ENCODE measurements around the gene ITGA8. TPM values are rescaled to one million over a fixed set of nuclear protein-coding genes. Genes with fewer than 3 reads are reported as not detected.
A peak's percentile ranks its signal among the peaks of the same experiment; 100 is the strongest.

ITGA8 gene
- polyA plus RNA-seq, 1 experiment = 0.25 TPM

DNA sequence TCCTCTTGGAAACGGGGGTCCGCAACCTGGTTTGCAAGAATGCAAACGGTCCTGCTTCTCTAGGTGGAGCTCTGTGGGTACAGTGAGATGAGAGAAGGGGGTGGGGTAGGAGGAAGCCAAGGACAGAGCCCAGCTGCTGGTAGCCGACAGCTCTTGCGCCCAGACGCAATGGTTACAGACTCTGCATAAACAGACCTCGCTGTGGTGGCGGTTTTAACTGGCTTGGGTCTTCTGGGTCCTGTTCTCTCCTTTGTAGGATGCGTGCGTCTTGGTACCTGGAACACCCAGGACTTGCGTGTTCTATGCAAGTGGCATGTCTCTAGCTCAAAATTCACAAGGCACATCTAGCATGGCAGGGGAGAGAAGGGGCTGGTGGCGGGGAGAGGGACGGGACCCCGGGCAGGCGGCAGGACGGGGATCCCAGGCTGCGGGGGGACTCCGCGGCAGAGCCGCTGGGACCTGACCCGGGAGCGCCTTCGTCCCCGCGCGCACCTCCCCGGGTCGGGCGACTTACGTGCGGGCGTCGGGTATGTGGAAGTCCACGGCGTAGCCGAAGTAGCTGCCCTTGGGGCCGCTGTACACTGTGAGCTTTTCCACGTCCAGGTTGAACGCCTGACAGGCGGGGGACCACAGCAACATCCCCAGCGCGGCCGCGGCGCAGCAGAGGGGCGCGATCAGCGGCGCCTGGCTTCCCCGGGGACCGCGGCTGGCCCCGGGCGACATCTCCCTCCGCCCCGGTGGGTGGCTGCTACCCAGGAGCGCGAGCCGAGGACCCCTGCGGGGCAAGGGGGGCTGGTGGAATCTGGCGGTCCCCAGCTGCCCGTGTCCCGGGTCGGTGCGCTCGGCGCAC is 448 bp downstream of the ITGA8 start:
- H3K4me3 ChIP-seq (ENCODE audit: low read depth, low read length) = no peak overlapping the region
- H3K9me3 ChIP-seq (ENCODE audit: control insufficient read depth, insufficient read depth, low read length) = no peaks in the 10 kb centered on the region
- no peak overlapping the region for H3K27ac ChIP-seq (ENCODE audit: low read depth, low read length)
- TF ChIP-seq, protein P1, sequence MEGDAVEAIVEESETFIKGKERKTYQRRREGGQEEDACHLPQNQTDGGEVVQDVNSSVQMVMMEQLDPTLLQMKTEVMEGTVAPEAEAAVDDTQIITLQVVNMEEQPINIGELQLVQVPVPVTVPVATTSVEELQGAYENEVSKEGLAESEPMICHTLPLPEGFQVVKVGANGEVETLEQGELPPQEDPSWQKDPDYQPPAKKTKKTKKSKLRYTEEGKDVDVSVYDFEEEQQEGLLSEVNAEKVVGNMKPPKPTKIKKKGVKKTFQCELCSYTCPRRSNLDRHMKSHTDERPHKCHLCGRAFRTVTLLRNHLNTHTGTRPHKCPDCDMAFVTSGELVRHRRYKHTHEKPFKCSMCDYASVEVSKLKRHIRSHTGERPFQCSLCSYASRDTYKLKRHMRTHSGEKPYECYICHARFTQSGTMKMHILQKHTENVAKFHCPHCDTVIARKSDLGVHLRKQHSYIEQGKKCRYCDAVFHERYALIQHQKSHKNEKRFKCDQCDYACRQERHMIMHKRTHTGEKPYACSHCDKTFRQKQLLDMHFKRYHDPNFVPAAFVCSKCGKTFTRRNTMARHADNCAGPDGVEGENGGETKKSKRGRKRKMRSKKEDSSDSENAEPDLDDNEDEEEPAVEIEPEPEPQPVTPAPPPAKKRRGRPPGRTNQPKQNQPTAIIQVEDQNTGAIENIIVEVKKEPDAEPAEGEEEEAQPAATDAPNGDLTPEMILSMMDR (IDR thresholded peaks at IDR 0.05; ENCODE audit: low read depth, low read length) = no peak
- DNase-seq (ENCODE audit: low read depth, low spot score) = no peak
- peaks cover 40% of the 10 kb centered on the region for H3K27me3 ChIP-seq (ENCODE audit: control insufficient read depth, insufficient read depth, low read length)
- CTCF ChIA-PET = interaction anchor here (0.6 to 2.3 kb wide), 10 partner anchors 72 to 572 kb away, joined by 3 to 13 read pairs (median 4); no protein-coding TSS in a partner anchor
- POLR2A ChIA-PET = interaction anchor here (0.6 kb wide), 1 partner anchor 647 kb away, joined by 3 read pairs; no protein-coding TSS in a partner anchor

DNA sequence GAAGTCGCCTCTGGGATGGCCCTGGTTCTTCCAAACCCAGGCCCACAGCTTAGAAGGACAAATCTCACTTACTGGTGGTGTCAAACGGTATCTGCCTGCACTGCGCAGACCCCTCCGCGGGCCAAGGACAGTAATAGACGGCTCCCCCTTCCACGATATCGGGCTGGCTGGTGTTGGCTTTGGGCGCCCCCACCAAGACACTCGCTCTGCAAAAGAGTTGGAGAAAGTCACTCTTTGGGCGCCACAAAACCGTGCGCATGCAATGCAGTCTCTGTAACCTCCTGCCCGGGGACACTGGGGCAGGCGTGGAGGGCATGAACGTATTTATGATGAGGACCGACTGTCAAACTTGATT is 1.1 kb downstream of the ITGA8 start:
- TF ChIP-seq, protein P1 (IDR thresholded peaks at IDR 0.05; ENCODE audit: low read depth, low read length) = no peak
- Histone ChIP-seq H3K9me3 (ENCODE audit: control insufficient read depth, insufficient read depth, low read length) (no peaks in the 10 kb centered on the region), H3K4me3 (ENCODE audit: low read depth, low read length) (no peak overlapping the region), H3K27ac (ENCODE audit: low read depth, low read length) (no peak overlapping the region), H3K27me3 (ENCODE audit: control insufficient read depth, insufficient read depth, low read length) (peaks cover 40% of the 10 kb centered on the region)
- no peak for DNase-seq (ENCODE audit: low read depth, low spot score)
- ChIA-PET CTCF (interaction anchor here (1.0 to 2.3 kb wide), 6 partner anchors 8 to 299 kb away, joined by 4 to 8 read pairs (median 6); no protein-coding TSS in a partner anchor), POLR2A (interaction anchor here (0.6 kb wide), 1 partner anchor 646 kb away, joined by 3 read pairs; no protein-coding TSS in a partner anchor)

DNA sequence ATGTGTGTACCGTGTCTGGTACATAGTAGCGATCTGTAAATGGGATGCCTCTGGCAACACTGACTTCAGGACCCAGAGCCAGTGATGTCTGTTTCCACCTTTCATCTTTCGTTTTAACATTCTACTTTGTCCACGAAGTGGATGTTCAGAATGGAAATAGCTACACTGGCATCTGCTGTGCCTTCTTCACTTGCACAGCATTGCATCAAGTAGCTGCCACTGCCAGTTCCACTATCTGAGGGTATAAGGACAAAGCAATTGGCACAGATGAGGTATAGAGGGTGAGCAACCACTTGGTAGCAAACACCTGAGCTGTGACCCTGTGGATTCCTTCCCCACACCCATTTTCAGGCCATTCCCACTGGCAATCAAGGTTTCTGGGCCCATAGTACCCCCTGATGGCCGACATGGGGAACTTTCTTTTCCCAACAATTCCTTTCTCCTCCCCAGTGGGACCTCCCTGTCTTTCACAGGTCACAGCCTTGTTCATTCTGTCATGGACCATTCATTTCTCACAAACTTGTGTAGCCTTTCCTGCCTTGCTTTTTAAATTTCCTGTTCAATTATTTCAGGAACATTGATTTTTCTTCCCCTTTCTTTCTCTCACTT is 4.0 kb downstream of the ITGA8 start:
- TF ChIP-seq, protein P1 (IDR thresholded peaks at IDR 0.05; ENCODE audit: low read depth, low read length) = peak; percentile 59
- ChIA-PET CTCF (interaction anchor here (1.0 to 2.3 kb wide), 3 partner anchors 282 to 296 kb away, joined by 4 to 14 read pairs (median 11); no protein-coding TSS in a partner anchor), POLR2A (no interaction called here)
- no peak for DNase-seq (ENCODE audit: low read depth, low spot score)
- H3K9me3 ChIP-seq (ENCODE audit: control insufficient read depth, insufficient read depth, low read length) = no peaks in the 10 kb centered on the region
- H3K4me3 ChIP-seq (ENCODE audit: low read depth, low read length) = no peak overlapping the region
- H3K27me3 ChIP-seq (ENCODE audit: control insufficient read depth, insufficient read depth, low read length) = peaks cover 36% of the 10 kb centered on the region
- no peak overlapping the region for H3K27ac ChIP-seq (ENCODE audit: low read depth, low read length)

DNA sequence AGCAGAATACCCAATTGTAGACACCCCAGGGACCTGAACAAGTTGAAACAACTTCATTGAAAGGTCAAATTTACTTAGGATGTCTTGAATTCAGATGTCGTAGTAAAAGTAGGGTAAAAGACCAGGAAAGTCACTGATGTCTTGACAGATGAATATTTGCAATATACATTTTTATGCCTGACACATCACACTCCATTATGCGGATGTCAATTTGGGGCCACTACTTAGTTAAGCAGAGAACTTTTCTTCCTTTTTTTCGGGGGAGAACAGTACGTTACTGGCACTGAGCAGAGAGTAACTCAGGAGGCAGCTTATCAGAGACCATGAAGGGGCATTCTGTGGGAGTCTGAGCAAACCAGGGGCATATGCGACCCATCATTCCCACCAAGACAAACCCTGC is 4.9 kb downstream of the ITGA8 start:
- ChIA-PET POLR2A (no interaction called here), CTCF (interaction anchor here (0.9 to 2.3 kb wide), 2 partner anchors 245 to 281 kb away, joined by 3 to 14 read pairs; no protein-coding TSS in a partner anchor)
- no peaks in the 10 kb centered on the region for H3K9me3 ChIP-seq (ENCODE audit: control insufficient read depth, insufficient read depth, low read length)
- no peak for DNase-seq (ENCODE audit: low read depth, low spot score)
- TF ChIP-seq, protein P1 (IDR thresholded peaks at IDR 0.05; ENCODE audit: low read depth, low read length) = no peak
- no peak overlapping the region for H3K4me3 ChIP-seq (ENCODE audit: low read depth, low read length)
- no peak overlapping the region for H3K27ac ChIP-seq (ENCODE audit: low read depth, low read length)
- peaks cover 28% of the 10 kb centered on the region for H3K27me3 ChIP-seq (ENCODE audit: control insufficient read depth, insufficient read depth, low read length)

Measured in AG04450 (cell line).